Adrenal gland (tissue), 5 donors: ENCODE results near the gene MINAR1.

Experiments
- POLR2A ChIP-seq, 2 donors: fragments of 450-650 bp; IDR thresholded peaks; one replicate each; pipeline ENCODE4 v1.6.1; 2017; ENCODE audit warnings: antibody characterized with exemption in 2 of 2, mild to moderate bottlenecking in 2 of 2, moderate library complexity in 1 of 2
- TF ChIP-seq, protein P1 (sequence below), 6 experiments: fragments of 450-650 bp in 4 of 6; fragments of 200-600 bp in 2 of 6; sonication (generic) in 1 of 6; IDR thresholded peaks; 1 replicate in 5 of 6; 2 replicates in 1 of 6; pipeline versions ENCODE4 v1.5.1 to v1.8.0; 2016 to 2021; ENCODE audit warnings: antibody characterized with exemption in 6 of 6, mild to moderate bottlenecking in 2 of 6, moderate library complexity in 1 of 6
- donor health status: DM: no; HTN: no; CAD: no.

GRCh38 chr15:79412010-79412409, 20.1 kb upstream of the MINAR1 start:
- TF ChIP-seq POLR2A (IDR thresholded peaks at IDR 0.05), result no peak
- TF ChIP-seq, protein P1, sequence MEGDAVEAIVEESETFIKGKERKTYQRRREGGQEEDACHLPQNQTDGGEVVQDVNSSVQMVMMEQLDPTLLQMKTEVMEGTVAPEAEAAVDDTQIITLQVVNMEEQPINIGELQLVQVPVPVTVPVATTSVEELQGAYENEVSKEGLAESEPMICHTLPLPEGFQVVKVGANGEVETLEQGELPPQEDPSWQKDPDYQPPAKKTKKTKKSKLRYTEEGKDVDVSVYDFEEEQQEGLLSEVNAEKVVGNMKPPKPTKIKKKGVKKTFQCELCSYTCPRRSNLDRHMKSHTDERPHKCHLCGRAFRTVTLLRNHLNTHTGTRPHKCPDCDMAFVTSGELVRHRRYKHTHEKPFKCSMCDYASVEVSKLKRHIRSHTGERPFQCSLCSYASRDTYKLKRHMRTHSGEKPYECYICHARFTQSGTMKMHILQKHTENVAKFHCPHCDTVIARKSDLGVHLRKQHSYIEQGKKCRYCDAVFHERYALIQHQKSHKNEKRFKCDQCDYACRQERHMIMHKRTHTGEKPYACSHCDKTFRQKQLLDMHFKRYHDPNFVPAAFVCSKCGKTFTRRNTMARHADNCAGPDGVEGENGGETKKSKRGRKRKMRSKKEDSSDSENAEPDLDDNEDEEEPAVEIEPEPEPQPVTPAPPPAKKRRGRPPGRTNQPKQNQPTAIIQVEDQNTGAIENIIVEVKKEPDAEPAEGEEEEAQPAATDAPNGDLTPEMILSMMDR (IDR thresholded peaks at IDR 0.05), result no peak
